ENCODE measurements around the gene HSPA12A. TPM values are rescaled to one million over a fixed set of nuclear protein-coding genes. Genes with fewer than 3 reads are reported as not detected.

HSPA12A gene
- polyA plus RNA-seq, 2 of the 4 experiments (the other 2 are of a cell fraction), result 16.9 to 17.0 TPM

DNA sequence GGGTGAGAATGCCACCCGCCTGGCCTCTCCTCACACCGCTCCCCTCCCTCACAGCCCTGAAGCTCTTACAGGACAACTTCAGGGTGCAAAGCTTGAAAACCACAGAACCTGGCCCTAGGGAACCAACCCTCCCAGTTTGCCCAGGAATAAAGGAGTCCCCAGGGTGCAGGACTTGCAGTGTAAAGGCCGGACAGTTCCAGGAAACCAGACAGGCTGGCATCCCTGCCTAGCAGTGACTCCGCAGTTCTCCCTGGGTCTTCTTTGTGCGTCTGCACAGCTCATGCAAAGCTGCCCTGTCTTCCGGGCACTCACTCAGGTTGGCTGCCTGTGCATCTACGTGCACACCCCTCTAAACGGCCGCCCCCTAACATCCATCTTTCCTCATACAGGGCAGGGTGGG, 36.1 kb downstream of the HSPA12A start:
- H3K27ac ChIP-seq, result no peak overlapping the region
- no peak overlapping the region for H3K4me3 ChIP-seq
- no peak overlapping the region for H3K4me2 ChIP-seq
- no peak for ATAC-seq
- TF ChIP-seq HDAC2 (IDR thresholded peaks at IDR 0.05) (no peak), CHD2 (IDR thresholded peaks at IDR 0.05; ENCODE audit: low read length, partially characterized antibody) (no peak), PHF8 (IDR thresholded peaks at IDR 0.05; ENCODE audit: borderline replicate concordance, low read depth) (no peak), HOXB13 (CRISPR knock-in tag; IDR thresholded peaks at IDR 0.05; ENCODE audit: low read depth) (no peak), POLR2AphosphoS2 (conservative IDR thresholded peaks at IDR 0.05; ENCODE audit: low read length) (no peak), RFX5 (IDR thresholded peaks at IDR 0.05) (no peak), CEBPB (IDR thresholded peaks at IDR 0.05) (no peak), CBX8 (IDR thresholded peaks at IDR 0.05) (no peak), RARB (CRISPR knock-in tag; IDR thresholded peaks at IDR 0.05) (no peak), CBX2 (IDR thresholded peaks at IDR 0.05; ENCODE audit: borderline replicate concordance, low read depth) (no peak), RAD21 (conservative IDR thresholded peaks at IDR 0.05 in 1 of 2, IDR thresholded peaks at IDR 0.05 in 1 of 2) (no peak), MYC (IDR thresholded peaks at IDR 0.05; ENCODE audit: borderline replicate concordance, low read length) (no peak), SREBF2 (IDR thresholded peaks at IDR 0.05) (no peak)
- TF ChIP-seq, protein P1, sequence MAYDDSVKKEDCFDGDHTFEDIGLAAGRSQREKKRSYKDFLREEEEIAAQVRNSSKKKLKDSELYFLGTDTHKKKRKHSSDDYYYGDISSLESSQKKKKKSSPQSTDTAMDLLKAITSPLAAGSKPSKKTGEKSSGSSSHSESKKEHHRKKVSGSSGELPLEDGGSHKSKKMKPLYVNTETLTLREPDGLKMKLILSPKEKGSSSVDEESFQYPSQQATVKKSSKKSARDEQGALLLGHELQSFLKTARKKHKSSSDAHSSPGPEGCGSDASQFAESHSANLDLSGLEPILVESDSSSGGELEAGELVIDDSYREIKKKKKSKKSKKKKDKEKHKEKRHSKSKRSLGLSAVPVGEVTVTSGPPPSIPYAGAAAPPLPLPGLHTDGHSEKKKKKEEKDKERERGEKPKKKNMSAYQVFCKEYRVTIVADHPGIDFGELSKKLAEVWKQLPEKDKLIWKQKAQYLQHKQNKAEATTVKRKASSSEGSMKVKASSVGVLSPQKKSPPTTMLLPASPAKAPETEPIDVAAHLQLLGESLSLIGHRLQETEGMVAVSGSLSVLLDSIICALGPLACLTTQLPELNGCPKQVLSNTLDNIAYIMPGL (CRISPR knock-in tag; IDR thresholded peaks at IDR 0.05; ENCODE audit: borderline replicate concordance), result no peak
- TF ChIP-seq, protein P2, sequence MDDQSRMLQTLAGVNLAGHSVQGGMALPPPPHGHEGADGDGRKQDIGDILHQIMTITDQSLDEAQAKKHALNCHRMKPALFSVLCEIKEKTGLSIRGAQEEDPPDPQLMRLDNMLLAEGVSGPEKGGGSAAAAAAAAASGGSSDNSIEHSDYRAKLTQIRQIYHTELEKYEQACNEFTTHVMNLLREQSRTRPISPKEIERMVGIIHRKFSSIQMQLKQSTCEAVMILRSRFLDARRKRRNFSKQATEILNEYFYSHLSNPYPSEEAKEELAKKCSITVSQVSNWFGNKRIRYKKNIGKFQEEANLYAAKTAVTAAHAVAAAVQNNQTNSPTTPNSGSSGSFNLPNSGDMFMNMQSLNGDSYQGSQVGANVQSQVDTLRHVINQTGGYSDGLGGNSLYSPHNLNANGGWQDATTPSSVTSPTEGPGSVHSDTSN (IDR thresholded peaks at IDR 0.05), result no peak
- no peak for DNase-seq (ENCODE audit: low read depth in 1 of 2, low spot score in 1 of 2)
- no peaks in the 10 kb centered on the region for H3K4me1 ChIP-seq
- CTCF ChIA-PET, result interaction anchor here (1.1 kb wide), 1 partner anchor 82 kb away, joined by 4 read pairs; no protein-coding TSS in a partner anchor
- POLR2A ChIA-PET, result no interaction called here
- no peaks in the 10 kb centered on the region for H3K9me3 ChIP-seq
- WGBS (ENCODE audit: missing lambda C conversion rate), result 83% methylated on average over 8 of the region's 9 CpGs
- FAIRE-seq, result no peak

DNA sequence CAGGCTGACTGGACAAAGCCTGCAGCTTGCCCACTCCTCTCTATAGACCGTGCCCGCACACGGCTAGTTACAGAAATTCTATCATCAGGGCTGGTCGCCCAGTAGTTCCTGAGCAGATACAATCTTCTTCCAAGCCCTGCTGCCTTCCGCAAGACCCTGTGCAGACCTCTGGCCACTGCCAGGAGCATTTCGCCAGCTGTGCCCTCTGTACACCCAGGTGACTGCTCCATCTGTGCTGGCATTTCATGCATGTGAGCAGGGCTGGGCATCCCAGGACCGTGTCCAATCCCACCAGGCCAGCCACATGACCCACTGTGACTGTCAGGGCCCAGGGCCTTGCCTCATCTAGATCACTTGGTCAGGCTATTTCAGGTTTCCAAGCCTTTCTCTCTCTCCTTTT, 36.9 kb downstream of the HSPA12A start:
- POLR2A ChIA-PET, result no interaction called here
- no peaks in the 10 kb centered on the region for H3K9me3 ChIP-seq
- H3K4me1 ChIP-seq, result no peaks in the 10 kb centered on the region
- ATAC-seq (no peak), DNase-seq (ENCODE audit: low read depth in 1 of 2, low spot score in 1 of 2) (no peak), FAIRE-seq (no peak)
- WGBS (ENCODE audit: missing lambda C conversion rate), result 84% methylated on average over 7 of the region's 7 CpGs
- H3K4me3 ChIP-seq, result no peak overlapping the region
- TF ChIP-seq MAZ (IDR thresholded peaks at IDR 0.05; ENCODE audit: borderline replicate concordance, low read depth, low read length) (no peak), JUNB (IDR thresholded peaks at IDR 0.05) (no peak), KDM5A (IDR thresholded peaks at IDR 0.05) (no peak), FOSB (CRISPR knock-in tag; IDR thresholded peaks at IDR 0.05) (no peak), RCOR1 (IDR thresholded peaks at IDR 0.05; ENCODE audit: low read depth, low read length) (no peak), SREBF2 (IDR thresholded peaks at IDR 0.05) (no peak), CBX2 (IDR thresholded peaks at IDR 0.05; ENCODE audit: borderline replicate concordance, low read depth) (no peak)
- TF ChIP-seq, protein P3, sequence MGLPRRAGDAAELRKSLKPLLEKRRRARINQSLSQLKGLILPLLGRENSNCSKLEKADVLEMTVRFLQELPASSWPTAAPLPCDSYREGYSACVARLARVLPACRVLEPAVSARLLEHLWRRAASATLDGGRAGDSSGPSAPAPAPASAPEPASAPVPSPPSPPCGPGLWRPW (IDR thresholded peaks at IDR 0.05), result no peak
- TF ChIP-seq, protein P4, sequence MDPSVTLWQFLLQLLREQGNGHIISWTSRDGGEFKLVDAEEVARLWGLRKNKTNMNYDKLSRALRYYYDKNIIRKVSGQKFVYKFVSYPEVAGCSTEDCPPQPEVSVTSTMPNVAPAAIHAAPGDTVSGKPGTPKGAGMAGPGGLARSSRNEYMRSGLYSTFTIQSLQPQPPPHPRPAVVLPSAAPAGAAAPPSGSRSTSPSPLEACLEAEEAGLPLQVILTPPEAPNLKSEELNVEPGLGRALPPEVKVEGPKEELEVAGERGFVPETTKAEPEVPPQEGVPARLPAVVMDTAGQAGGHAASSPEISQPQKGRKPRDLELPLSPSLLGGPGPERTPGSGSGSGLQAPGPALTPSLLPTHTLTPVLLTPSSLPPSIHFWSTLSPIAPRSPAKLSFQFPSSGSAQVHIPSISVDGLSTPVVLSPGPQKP (IDR thresholded peaks at IDR 0.05; ENCODE audit: low read depth, low read length), result no peak
- TF ChIP-seq, protein P5, sequence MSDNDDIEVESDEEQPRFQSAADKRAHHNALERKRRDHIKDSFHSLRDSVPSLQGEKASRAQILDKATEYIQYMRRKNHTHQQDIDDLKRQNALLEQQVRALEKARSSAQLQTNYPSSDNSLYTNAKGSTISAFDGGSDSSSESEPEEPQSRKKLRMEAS (IDR thresholded peaks at IDR 0.05), result no peak
- CTCF ChIA-PET, result interaction anchor here (0.6 to 1.3 kb wide), 4 partner anchors 82 to 470 kb away, joined by 3 to 5 read pairs (median 4); no protein-coding TSS in a partner anchor
- no peak overlapping the region for H3K27ac ChIP-seq
- no peak overlapping the region for H3K4me2 ChIP-seq
